Activated CD8-positive, alpha-beta memory T cell treated with anti-CD3 and anti-CD28 coated beads, Interleukin-2, amount 50 U/mL, for 4 hours (primary cell): ENCODE results near the gene WRAP73.

Experiments used
- DNase-seq: peaks from one replicate; pipeline ENCODE4 v3.0.0-alpha.2; 2020

WRAP73 gene

GRCh38 chr1:3609769-3610526 lies 40.0 kb downstream of the WRAP73 start:
- no peak for DNase-seq

- DNase-seq = no peak
Observed at GRCh38 chr1:3609016-3609768, 40.7 kb downstream of the WRAP73 start.

GRCh38 chr1:3608154-3608553 lies 41.7 kb downstream of the WRAP73 start:
- DNase-seq = no peak

GRCh38 chr1:3607703-3608065 lies 42.2 kb downstream of the WRAP73 start:
- DNase-seq = no peak

GRCh38 chr1:3606779-3607702 lies 42.9 kb downstream of the WRAP73 start:
- no peak for DNase-seq

- DNase-seq = no peak
Observed at GRCh38 chr1:3604997-3605823, 44.7 kb downstream of the WRAP73 start.

GRCh38 chr1:3604468-3604974 lies 45.4 kb downstream of the WRAP73 start:
- DNase-seq = no peak

GRCh38 chr1:3603571-3604467 lies 46.1 kb downstream of the WRAP73 start:
- DNase-seq = no peak

GRCh38 chr1:3603156-3603555 lies 46.7 kb downstream of the WRAP73 start:
- DNase-seq = no peak

- DNase-seq = no peak
Observed at GRCh38 chr1:3602375-3602774, 47.5 kb downstream of the WRAP73 start.

- no peak for DNase-seq
Observed at GRCh38 chr1:3601743-3602142, 48.2 kb downstream of the WRAP73 start.

GRCh38 chr1:3600354-3600753 lies 49.5 kb downstream of the WRAP73 start:
- no peak for DNase-seq

GRCh38 chr1:3599816-3600215 lies 50.1 kb downstream of the WRAP73 start:
- no peak for DNase-seq

- no peak for DNase-seq
Observed at GRCh38 chr1:3599286-3599811, 50.6 kb downstream of the WRAP73 start.

GRCh38 chr1:3598522-3599285 lies 51.2 kb downstream of the WRAP73 start:
- no peak for DNase-seq

GRCh38 chr1:3598051-3598491 lies 51.8 kb downstream of the WRAP73 start:
- no peak for DNase-seq

- DNase-seq = no peak
Observed at GRCh38 chr1:3597599-3597964, 52.3 kb downstream of the WRAP73 start.

- no peak for DNase-seq
Observed at GRCh38 chr1:3596663-3597598, 53.0 kb downstream of the WRAP73 start.

- DNase-seq = no peak
Observed at GRCh38 chr1:3595949-3596348, 54.0 kb downstream of the WRAP73 start.
